ENCODE results near the gene SINHCAF.
"Not testable (repeated sequence)": the region's sequence is repeated elsewhere in the genome, so short reads cannot be mapped to it uniquely, and the experiment has no call there.

The SINHCAF gene

GRCh38 chr12:31259136-31259886 is 66.6 kb downstream of the SINHCAF start:
- DNase-seq: no peak

DNA sequence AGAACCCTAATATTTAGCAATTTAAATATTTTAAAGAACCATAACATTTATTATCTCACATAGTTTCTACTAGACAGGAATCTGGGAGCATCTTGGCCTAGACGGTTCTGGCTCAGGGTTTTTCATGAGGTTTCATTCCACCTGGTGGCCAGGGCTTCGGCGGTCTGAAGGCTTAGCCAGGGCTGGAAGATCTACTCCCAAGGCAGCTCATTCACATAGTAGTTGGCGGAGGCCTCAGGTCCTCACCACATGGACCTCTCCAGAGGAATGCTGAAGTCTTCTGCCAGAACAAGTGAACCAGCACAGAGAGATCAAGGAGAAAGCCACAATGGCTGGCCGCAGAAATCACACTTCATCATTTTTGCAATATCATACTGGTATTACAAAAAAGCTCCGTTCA is 68.2 kb downstream of the SINHCAF start:
- DNase-seq: no peak

GRCh38 chr12:31251707-31252611 is 74.0 kb downstream of the SINHCAF start:
- DNase-seq: not testable (repeated sequence)

- no peak for DNase-seq
Measured at GRCh38 chr12:31250179-31250578, 75.8 kb downstream of the SINHCAF start.

GRCh38 chr12:31249356-31249755 is 76.6 kb downstream of the SINHCAF start:
- DNase-seq: no peak

GRCh38 chr12:31248815-31249214 is 77.1 kb downstream of the SINHCAF start:
- no peak for DNase-seq

GRCh38 chr12:31248337-31248736 is 77.6 kb downstream of the SINHCAF start:
- no peak for DNase-seq

DNA sequence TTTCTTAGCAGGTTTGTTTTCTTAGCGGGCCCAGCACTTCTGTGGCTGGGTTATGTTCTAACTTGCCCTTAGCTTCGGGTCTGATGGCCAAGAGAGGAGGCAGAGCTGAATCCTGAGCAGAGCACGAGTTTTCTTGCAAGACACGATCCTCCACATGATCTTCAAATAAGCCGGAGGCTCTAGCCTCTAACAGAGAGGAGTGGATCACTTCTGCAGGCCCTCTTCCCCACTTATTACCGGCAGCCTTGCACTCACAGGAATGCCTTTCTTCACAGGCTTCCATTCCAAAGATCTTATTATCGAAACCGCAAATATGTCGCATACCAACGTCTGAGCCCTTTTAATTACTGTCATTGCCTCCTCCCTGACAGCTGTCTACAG is 79.5 kb downstream of the SINHCAF start:
- DNase-seq: no peak

DNA sequence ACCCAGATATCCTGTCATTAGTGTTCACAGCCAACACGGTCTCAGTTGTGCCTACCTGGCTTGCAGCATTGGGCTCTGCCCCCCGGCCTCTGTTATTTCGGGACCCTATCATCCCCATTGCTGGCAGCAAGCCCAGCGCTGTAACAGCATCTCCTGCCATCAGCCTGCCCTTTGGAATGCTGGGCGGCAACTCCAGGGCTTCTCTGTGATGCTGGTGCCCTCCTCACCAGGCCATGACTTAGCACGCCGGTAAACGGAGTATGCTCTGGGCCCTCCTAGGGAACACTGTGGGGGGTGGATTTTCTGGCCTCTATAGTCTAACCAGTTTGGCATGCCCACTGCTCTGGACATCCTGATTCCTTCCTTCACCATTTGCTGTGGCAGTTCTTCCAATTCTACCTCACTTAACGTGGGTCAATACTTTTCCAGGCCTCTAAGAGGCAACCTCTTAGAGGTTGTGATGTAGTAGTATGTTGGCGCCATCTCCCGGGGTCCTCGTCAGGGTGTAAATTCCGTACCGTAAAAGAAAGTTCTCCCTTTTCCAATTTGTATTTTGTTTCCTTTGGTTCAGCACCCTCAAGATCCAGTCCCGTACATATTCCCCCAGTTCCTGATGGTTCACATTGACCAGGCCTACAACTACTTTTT is 80.0 kb downstream of the SINHCAF start:
- DNase-seq: no peak

GRCh38 chr12:31242418-31242817 is 83.5 kb downstream of the SINHCAF start:
- not testable (repeated sequence) for DNase-seq

DNA sequence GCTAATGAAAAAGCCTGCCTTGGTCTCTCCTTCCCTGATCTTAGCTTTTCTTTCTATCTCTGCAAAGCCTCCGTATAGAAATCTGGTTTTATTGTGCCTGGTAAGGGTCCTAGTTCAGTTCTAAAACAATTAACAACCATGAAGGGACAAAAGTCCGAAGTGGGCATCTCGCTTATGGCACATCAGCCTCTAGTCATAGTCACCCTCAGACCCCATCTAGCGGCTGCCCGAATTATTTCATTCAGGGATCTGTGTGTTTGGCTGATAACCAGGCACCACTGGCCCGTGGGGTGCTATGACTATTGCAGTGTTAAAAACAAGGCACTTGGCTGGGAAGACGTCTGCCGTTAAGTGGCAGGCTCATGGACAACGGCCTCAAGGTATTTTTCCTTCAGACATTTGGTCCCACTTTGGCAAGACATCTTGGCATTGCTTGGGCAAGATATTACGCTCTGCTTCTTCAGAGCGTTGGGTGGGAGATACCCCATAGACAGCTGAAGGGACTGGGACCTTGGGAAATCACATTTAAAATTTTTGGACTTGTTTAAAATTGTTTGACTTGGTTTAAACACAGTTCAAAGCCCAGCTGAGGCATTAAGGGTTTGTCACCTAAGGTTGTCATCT is 87.1 kb downstream of the SINHCAF start:
- peak; percentile 5 for DNase-seq

- not testable (repeated sequence) for DNase-seq
Measured at GRCh38 chr12:31238333-31238732, 87.6 kb downstream of the SINHCAF start.

GRCh38 chr12:31236998-31237637 is 88.8 kb downstream of the SINHCAF start:
- DNase-seq: no peak

DNA sequence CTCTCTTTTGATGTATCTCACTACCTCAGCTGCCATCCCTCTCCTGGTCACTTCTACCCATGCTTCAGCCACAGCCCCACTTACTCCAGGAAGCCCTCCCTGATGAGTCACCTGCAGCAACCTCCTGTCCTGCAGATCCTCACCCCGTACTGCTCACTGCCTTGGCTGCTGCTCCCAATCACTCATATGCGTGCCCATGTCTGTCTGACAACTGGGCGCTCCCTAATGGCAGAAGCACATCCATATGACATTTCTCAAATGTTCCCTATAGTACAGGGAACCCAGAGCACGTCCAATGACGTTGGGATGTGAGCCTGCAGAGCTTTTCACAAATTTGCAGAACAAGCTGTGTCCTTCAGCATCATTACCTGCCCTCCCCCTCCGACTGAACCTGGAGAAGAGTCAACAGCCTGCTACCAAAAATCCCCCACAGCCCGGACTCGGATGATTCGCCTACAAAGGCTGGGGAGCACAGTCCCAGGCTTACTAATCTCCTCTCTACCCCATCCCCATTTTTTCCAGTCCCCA is 90.0 kb downstream of the SINHCAF start:
- no peak for DNase-seq

GRCh38 chr12:31234955-31235867 is 90.7 kb downstream of the SINHCAF start:
- DNase-seq: no peak

GRCh38 chr12:31234053-31234840 is 91.7 kb downstream of the SINHCAF start:
- DNase-seq: no peak

DNA sequence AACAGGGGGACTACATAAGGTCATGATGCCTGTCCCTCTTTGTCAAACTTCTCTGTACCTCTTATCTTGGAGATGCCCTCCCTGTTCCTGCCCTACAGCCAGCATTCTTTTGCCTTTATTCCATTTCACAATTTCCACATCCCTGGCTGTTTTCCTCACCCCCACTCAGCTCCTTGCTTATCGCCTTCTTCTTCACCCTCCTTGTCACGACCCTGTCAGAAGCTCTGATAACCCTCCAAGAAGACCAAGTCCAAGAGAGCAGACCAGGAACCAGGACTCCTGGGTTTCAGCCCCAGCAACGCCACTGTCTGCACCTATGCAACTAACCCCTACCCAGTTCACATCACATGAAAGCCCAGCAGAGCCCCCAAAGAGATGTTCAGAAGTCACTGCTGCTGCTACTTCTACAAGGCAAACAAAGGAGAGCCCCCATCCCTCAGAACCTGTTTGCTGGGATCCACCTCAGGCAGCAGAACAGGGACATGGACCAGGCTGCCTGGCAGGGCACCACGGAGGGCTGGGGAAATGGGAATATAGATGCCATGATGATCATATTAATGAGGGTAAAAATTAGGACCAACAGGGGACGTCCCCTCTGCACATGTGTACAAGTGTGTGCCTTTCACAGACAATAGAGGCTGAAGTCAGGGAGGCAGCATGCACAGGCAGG is 92.8 kb downstream of the SINHCAF start:
- DNase-seq: no peak

DNA sequence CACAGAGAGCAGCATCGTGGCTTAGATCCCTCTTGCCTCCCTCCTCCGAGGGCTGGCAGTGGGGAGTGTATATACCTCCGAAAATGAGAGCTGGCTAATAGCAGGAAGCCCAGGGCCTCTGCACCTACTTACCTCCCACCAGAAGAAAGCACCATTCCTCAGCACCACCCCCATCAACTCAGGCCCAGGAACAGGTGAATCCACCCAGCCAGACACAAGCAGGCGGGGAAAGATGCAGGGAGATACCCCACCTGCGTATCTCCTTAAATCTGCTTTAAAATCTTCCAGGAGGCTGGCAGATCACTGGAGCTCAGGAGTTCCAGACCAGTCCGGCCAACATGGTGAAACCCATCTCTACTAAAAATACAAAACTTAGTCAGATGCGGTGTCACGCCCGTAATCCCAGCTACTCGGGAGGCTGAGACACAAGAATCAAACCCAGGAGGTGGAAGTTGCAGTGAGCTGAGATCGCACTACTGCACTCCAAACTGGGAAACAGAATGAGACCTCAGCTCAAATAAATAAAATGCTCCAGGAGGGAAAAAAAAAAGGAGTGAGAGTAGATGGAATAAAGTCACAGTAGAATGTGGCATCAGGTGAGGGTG is 93.5 kb downstream of the SINHCAF start:
- no peak for DNase-seq
